H1 (cell line): Measurements from ENCODE around the gene XRCC6. TPM values are rescaled to one million over a fixed set of nuclear protein-coding genes. Genes with fewer than 3 reads are reported as not detected.

Experiments
- CTCF ChIA-PET: fragments of 300-600 bp; sonication (Branson Sonifier 250); formaldehyde crosslinking; loops from one replicate; lab custom pipeline; 2021; ENCODE audit not compliant: partially characterized antibody; lab: Charles Lee
- POLR2A ChIA-PET: fragments of 300-600 bp; sonication (Branson Sonifier 250); formaldehyde crosslinking; loops from one replicate; lab custom pipeline; 2021; ENCODE audit warnings: inconsistent platforms; ENCODE audit not compliant: partially characterized antibody; lab: Charles Lee
- DNase-seq, 2 experiments: peaks; one replicate each; pipeline versions ENCODE4 v3.0.0 to v3.0.0-alpha.2; 2010 to 2022; ENCODE audit warnings: low spot score in 2 of 2, low read depth in 1 of 2, mixed read lengths in 1 of 2
- FAIRE-seq: peaks from 2 replicates; lab custom pipeline; 2011; peaks lifted over from hg19 to GRCh38; lab: Jason Lieb, UNC
- H2AFZ ChIP-seq: 2 replicates; pipeline ENCODE4 v1.8.1; 2012; ENCODE audit warnings: low read length, inconsistent platforms
- H2AK5ac ChIP-seq: 2 replicates; pipeline ENCODE4 v1.6.1; 2013; ENCODE audit warnings: low read depth, low read length
- H2BK120ac ChIP-seq: replicated peaks from 2 replicates; pipeline ENCODE3; 2013; ENCODE audit warnings: low read depth, low read length, inconsistent platforms
- H2BK12ac ChIP-seq: 2 replicates; pipeline ENCODE4 v1.6.1; 2013; ENCODE audit warnings: low read depth, low read length
- H2BK15ac ChIP-seq: 2 replicates; pipeline ENCODE4 v1.6.1; 2013; ENCODE audit warnings: low read length
- H2BK20ac ChIP-seq: 2 replicates; pipeline ENCODE4 v1.6.1; 2013; ENCODE audit warnings: low read length
- H2BK5ac ChIP-seq: 2 replicates; pipeline ENCODE4 v1.6.1; 2013; ENCODE audit warnings: low read depth, low read length
- H3K14ac ChIP-seq: 2 replicates; pipeline ENCODE4 v1.6.1; 2013; ENCODE audit warnings: inconsistent platforms; ENCODE audit not compliant: insufficient read length
- H3K18ac ChIP-seq: 2 replicates; pipeline ENCODE4 v1.6.1; 2013; ENCODE audit warnings: low read length; ENCODE audit errors: extremely low read depth
- H3K23ac ChIP-seq: 2 replicates; pipeline ENCODE4 v1.6.1; 2013; ENCODE audit warnings: inconsistent platforms; ENCODE audit not compliant: insufficient read length
- H3K23me2 ChIP-seq: 2 replicates; pipeline ENCODE4 v1.6.1; 2013; ENCODE audit warnings: low read depth, low read length
- H3K27ac ChIP-seq: 2 replicates; pipeline ENCODE4 v1.6.1; 2011; ENCODE audit warnings: low read depth, low read length, inconsistent platforms
- H3K27me3 ChIP-seq, 4 experiments: replicated peaks in 1 of 4; 1 replicate in 1 of 4; 2 replicates in 3 of 4; pipeline versions ENCODE4 v1.6.1 to v1.8.1; 2011 to 2013; ENCODE audit warnings: low read length in 3 of 4, mild to moderate bottlenecking in 3 of 4, inconsistent platforms in 2 of 4, mixed read lengths in 2 of 4, moderate library complexity in 1 of 4; ENCODE audit not compliant: control insufficient read depth in 3 of 4, insufficient read depth in 3 of 4; ENCODE audit errors: extremely low read depth in 1 of 4
- H3K36me3 ChIP-seq, 4 experiments: 2 replicates each; pipeline versions ENCODE4 v1.6.1 to v1.8.1; 2011 to 2013; ENCODE audit warnings: mild to moderate bottlenecking in 4 of 4, low read length in 3 of 4, moderate library complexity in 2 of 4, control low read depth in 1 of 4, inconsistent platforms in 1 of 4; ENCODE audit not compliant: insufficient read depth in 4 of 4, control insufficient read depth in 2 of 4
- H3K4ac ChIP-seq: replicated peaks from 2 replicates; pipeline ENCODE3; 2013; ENCODE audit warnings: low read length, low read depth, mixed read lengths, inconsistent platforms; ENCODE audit not compliant: insufficient read length
- H3K4me1 ChIP-seq, 4 experiments: replicated peaks in 1 of 4; 1 replicate in 1 of 4; 2 replicates in 3 of 4; pipeline versions ENCODE4 v1.6.1 to v1.8.1; 2011 to 2013; ENCODE audit warnings: low read length in 3 of 4, inconsistent platforms in 2 of 4, mixed read lengths in 1 of 4; ENCODE audit not compliant: insufficient read depth in 4 of 4, control insufficient read depth in 3 of 4
- H3K4me2 ChIP-seq, 2 experiments: 2 replicates each; pipeline versions ENCODE4 v1.6.1 to v1.8.1; 2011 to 2013; ENCODE audit warnings: low read depth in 2 of 2, low read length in 2 of 2, control low read depth in 1 of 2, inconsistent platforms in 1 of 2, mild to moderate bottlenecking in 1 of 2; ENCODE audit not compliant: insufficient read depth in 1 of 2
- H3K4me3 ChIP-seq, 4 experiments: fragments of 200-600, 300-600 bp in 1 of 4; sonication (generic), shearing (Covaris generic), sonication (Bioruptor Twin) in 1 of 4; 2 replicates each; pipeline versions ENCODE4 v1.5.1 to v1.8.1; 2011 to 2016; ENCODE audit warnings: low read length in 4 of 4, low read depth in 3 of 4, control low read depth in 2 of 4, inconsistent platforms in 2 of 4, mild to moderate bottlenecking in 2 of 4, mixed read lengths in 1 of 4, moderate library complexity in 1 of 4; ENCODE audit not compliant: insufficient read depth in 2 of 4; ENCODE audit errors: extremely low read depth in 1 of 4
- H3K56ac ChIP-seq: replicated peaks from 2 replicates; pipeline ENCODE3; 2013; ENCODE audit warnings: low read depth, mild to moderate bottlenecking, mixed read lengths, low read length, inconsistent platforms; ENCODE audit not compliant: insufficient read length
- H3K79me1 ChIP-seq: 2 replicates; pipeline ENCODE4 v1.6.1; 2013; ENCODE audit warnings: low read depth, low read length, control low read depth
- H3K79me2 ChIP-seq, 2 experiments: 2 replicates each; pipeline versions ENCODE4 v1.6.1 to v1.8.1; 2012 to 2013; ENCODE audit warnings: low read length in 2 of 2, mild to moderate bottlenecking in 2 of 2, inconsistent platforms in 1 of 2; ENCODE audit not compliant: insufficient read depth in 2 of 2, control insufficient read depth in 1 of 2
- H3K9ac ChIP-seq, 4 experiments: replicated peaks in 1 of 4; 1 replicate in 1 of 4; 2 replicates in 3 of 4; pipeline versions ENCODE4 v1.6.1 to v1.8.1; 2011 to 2013; ENCODE audit warnings: low read depth in 3 of 4, low read length in 3 of 4, control low read depth in 2 of 4, mild to moderate bottlenecking in 2 of 4, moderate library complexity in 2 of 4, inconsistent platforms in 1 of 4; ENCODE audit errors: extremely low read depth in 1 of 4
- H3K9me3 ChIP-seq, 2 experiments: 2 replicates each; pipeline versions ENCODE4 v1.6.1 to v1.8.1; 2012 to 2013; ENCODE audit warnings: mild to moderate bottlenecking in 2 of 2, moderate library complexity in 2 of 2, control low read depth in 1 of 2, inconsistent platforms in 1 of 2, low read depth in 1 of 2, low read length in 1 of 2, mixed read lengths in 1 of 2; ENCODE audit not compliant: insufficient read depth in 2 of 2
- H4K20me1 ChIP-seq, 2 experiments: replicated peaks in 1 of 2; 2 replicates each; pipeline versions ENCODE3 to v1.8.1; 2011 to 2013; ENCODE audit warnings: inconsistent platforms in 2 of 2, low read length in 2 of 2, mild to moderate bottlenecking in 1 of 2; ENCODE audit not compliant: insufficient read depth in 2 of 2, control insufficient read depth in 1 of 2
- H4K5ac ChIP-seq: 2 replicates; pipeline ENCODE4 v1.6.1; 2013; ENCODE audit warnings: low read length, low read depth, mixed read lengths, inconsistent platforms; ENCODE audit not compliant: insufficient read length
- H4K8ac ChIP-seq: 2 replicates; pipeline ENCODE4 v1.8.0; 2013; ENCODE audit warnings: mild to moderate bottlenecking, moderate library complexity, low read length, inconsistent platforms; ENCODE audit not compliant: insufficient read depth; ENCODE audit errors: extremely low read depth
- H4K91ac ChIP-seq: replicated peaks from 2 replicates; pipeline ENCODE3; 2013; ENCODE audit warnings: low read length, mixed read lengths, inconsistent platforms; ENCODE audit not compliant: insufficient read length
- ASH2L ChIP-seq: fragments of 200-600, 300-600 bp; sonication (generic); IDR thresholded peaks from one replicate; pipeline ENCODE4 v1.7.1; 2017; ENCODE audit warnings: low read length
- BRCA1 ChIP-seq: IDR thresholded peaks from 2 replicates; pipeline ENCODE4 v1.6.1; 2012; ENCODE audit warnings: low read depth, low read length, improper control_type of control experiment
- CEBPB ChIP-seq: IDR thresholded peaks from 2 replicates; pipeline ENCODE4 v1.6.1; 2012; ENCODE audit warnings: low read depth, low read length
- KDM1A ChIP-seq: fragments of 200-600, 300-600 bp; sonication (generic); IDR thresholded peaks from 2 replicates; pipeline ENCODE4 v1.7.1; 2016; ENCODE audit warnings: mild to moderate bottlenecking, low read length, borderline replicate concordance
- RNF2 ChIP-seq: fragments of 200-900, 300-1000 bp; sonication (generic); IDR thresholded peaks from 2 replicates; pipeline ENCODE4 v1.7.1; 2016; ENCODE audit warnings: borderline replicate concordance, low read depth, mild to moderate bottlenecking, antibody characterized with exemption, low read length; ENCODE audit not compliant: poor library complexity, severe bottlenecking; ENCODE audit errors: missing control alignments
- SIX5 ChIP-seq: IDR thresholded peaks from 2 replicates; pipeline ENCODE4 v1.6.1; 2011; ENCODE audit warnings: mild to moderate bottlenecking, low read depth, low read length
- SP4 ChIP-seq: IDR thresholded peaks from 2 replicates; pipeline ENCODE4 v1.6.1; 2012; ENCODE audit warnings: low read length, inconsistent platforms
- SRF ChIP-seq: IDR thresholded peaks from 2 replicates; pipeline ENCODE4 v1.6.1; 2011; ENCODE audit warnings: mild to moderate bottlenecking, low read depth, low read length, moderate library complexity
- SUZ12 ChIP-seq: fragments of 200-600 bp; sonication (generic); IDR thresholded peaks from 2 replicates; pipeline ENCODE4 v1.6.1; 2012; ENCODE audit warnings: mild to moderate bottlenecking, inconsistent platforms, low read length, moderate library complexity, mixed read lengths
- WGBS, 2 experiments: shearing (Covaris generic) in 1 of 2; methylation state at CpG; one replicate each; pipeline versions ENCODE4 v1.1.6 to v1.1.7; 2013 to 2015; ENCODE audit warnings: low lambda C conversion rate in 2 of 2, mixed read lengths in 2 of 2, inconsistent platforms in 1 of 2, low coverage in 1 of 2, missing lambda C conversion rate in 1 of 2; ENCODE audit not compliant: insufficient replicate concordance in 2 of 2, insufficient coverage in 1 of 2, insufficient read length in 1 of 2; ENCODE audit errors: extremely low coverage in 1 of 2, missing lambda C conversion rate in 1 of 2; 5-methylcytosine and 5-hydroxymethylcytosine counted together
- polyA plus RNA-seq, 7 experiments: library from polyadenylated mRNA; depleted of rRNA in 3 of 7; stranded (reverse) in 5 of 7; unstranded in 2 of 7; fragments of >200 nt in 5 of 7; fragments of 200-250 nt in 2 of 7; gene quantifications; 1 replicate in 5 of 7; 2 replicates in 1 of 7; 4 replicates in 1 of 7; pipeline versions ENCODE4 v1.2.1 to v1.2.3, GENCODE V29; 2011 to 2013; ENCODE audit warnings: missing spikeins in 2 of 7, mixed read lengths in 2 of 7
- total RNA-seq: library from RNA; stranded (reverse); fragmentation: NEBNext Ultra II Directional; extraction: Animal tissue kit (Norgen Biotek cat#: 25700); gene quantifications from 2 replicates; pipeline ENCODE4 v1.2.1, GENCODE V29; 2021

Gene XRCC6
- total and polyA plus RNA-seq, 2 of the 8 experiments (the other 6 are each of a cell fraction or from before 2014, with no cell fraction given): 150 to 490 TPM

GRCh38 chr22:41597635-41597953 lies 23.5 kb upstream of the XRCC6 start:
- WGBS, 2 experiments: 90% methylated on average over 2 of the region's 2 CpGs; no CpG with 5 or more reads in 1 of the 2 experiments
- no peak overlapping the region for H3K4me3 ChIP-seq
- 0 out of 7 replicates have a peak, but pooled peaks cover 0 to 2% (median 0%) of the 10 kb centered on the region in 4 experiments for H3K4me1 ChIP-seq
- H3K9ac ChIP-seq: no peak overlapping the region
- no peaks in the 10 kb centered on the region for H3K27me3 ChIP-seq
- ChIA-PET POLR2A (interaction anchor here (0.7 to 3.2 kb wide), 14 partner anchors 8 to 65 kb away, joined by 3 to 25 read pairs (median 4); partner anchors contain the start of genes CSDC2, DESI1, PMM1 and XRCC6), CTCF (interaction anchor here (0.5 to 7.4 kb wide), 40 partner anchors 8 to 284 kb away, joined by 3 to 164 read pairs (median 6); partner anchors contain the start of genes CSDC2, PMM1 and POLR3H)
- H3K36me3 ChIP-seq: peaks cover 2 to 9% (median 5%) of the 10 kb centered on the region in 4 experiments; a peak in 5 of 8 replicates
- no peak overlapping the region for H2BK5ac ChIP-seq
- H2BK12ac ChIP-seq: no peak overlapping the region
- peaks cover 0 to 3% of the 10 kb centered on the region in 2 experiments; a peak in 1 of 4 replicates for H3K9me3 ChIP-seq
- FAIRE-seq (no peak), DNase-seq (no peak)
- no peak overlapping the region for H3K27ac ChIP-seq
- H3K4me2 ChIP-seq: no peak overlapping the region
- H4K20me1 ChIP-seq: peaks cover 3 to 6% of the 10 kb centered on the region in 2 experiments
- no peak overlapping the region for H4K5ac ChIP-seq
- H3K18ac ChIP-seq: no peak overlapping the region
- H2BK120ac ChIP-seq: no peak overlapping the region
- no peak overlapping the region for H2BK15ac ChIP-seq
- H4K8ac ChIP-seq: no peak overlapping the region
- H3K56ac ChIP-seq: no peak overlapping the region
- H2BK20ac ChIP-seq: no peak overlapping the region
- no peak overlapping the region for H4K91ac ChIP-seq
- H3K79me2 ChIP-seq: no peaks in the 10 kb centered on the region
- H3K23ac ChIP-seq: no peak overlapping the region
- H3K14ac ChIP-seq: no peak overlapping the region
- H2AFZ ChIP-seq: no peak overlapping the region
- H2AK5ac ChIP-seq: no peak overlapping the region
- no peaks in the 10 kb centered on the region for H3K79me1 ChIP-seq
- no peaks in the 10 kb centered on the region for H3K23me2 ChIP-seq
- TF ChIP-seq BRCA1 (no peak), SIX5 (no peak), CEBPB (no peak), ASH2L (no peak), SP4 (no peak), SRF (no peak), RNF2 (no peak), KDM1A (no peak), SUZ12 (no peak)
- H3K4ac ChIP-seq: no peak overlapping the region
